Measurements from ENCODE around the gene CDH16. TPM values are rescaled to one million over a fixed set of nuclear protein-coding genes. Genes with fewer than 3 reads are reported as not detected.
A peak's percentile ranks its signal among the peaks of the same experiment; 100 is the strongest.

The CDH16 gene
- total RNA-seq, 4 donors from 2014 or later = 11.3 to 19.5 (median 15.4) TPM; not detected in 1

DNA sequence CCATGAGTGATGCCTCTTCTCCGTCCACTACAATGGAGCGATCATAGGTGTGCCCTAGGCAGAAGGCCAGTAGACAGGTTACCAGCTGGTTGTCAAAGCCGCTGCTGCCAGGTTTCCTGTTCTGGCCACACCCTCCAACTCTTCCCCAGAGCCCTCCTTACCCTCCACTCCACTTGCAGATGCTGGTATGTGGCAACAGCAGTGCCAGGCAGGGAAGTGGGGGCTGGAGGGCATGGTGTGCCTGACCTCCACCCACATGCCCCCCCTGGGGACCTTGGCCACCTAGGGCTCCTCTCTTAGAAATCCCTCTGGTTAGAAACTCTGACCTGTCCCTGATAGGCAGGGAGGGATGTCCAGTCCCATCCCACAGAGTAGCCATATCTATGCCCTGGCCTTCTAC lies 5.2 kb upstream of the CDH16 start:
- Histone ChIP-seq H3K4me1 (peaks cover 0 to 44% (median 8%) of the 10 kb centered on the region in 4 donors), H3K36me3 (no peaks in the 10 kb centered on the region), H3K4me3 (peak overlapping the region in 2 of 4 donors; percentile 0 to 59), H3K27me3 (no peaks in the 10 kb centered on the region), H3K9me3 (no peaks in the 10 kb centered on the region), H3K27ac (peak overlapping the region in 3 of 4 donors; percentile 19 to 81 (median 38))
- TF ChIP-seq POLR2A (IDR thresholded peaks at IDR 0.05) (no peak), CTCF (IDR thresholded peaks at IDR 0.05) (no peak)
- no peak for DNase-seq

DNA sequence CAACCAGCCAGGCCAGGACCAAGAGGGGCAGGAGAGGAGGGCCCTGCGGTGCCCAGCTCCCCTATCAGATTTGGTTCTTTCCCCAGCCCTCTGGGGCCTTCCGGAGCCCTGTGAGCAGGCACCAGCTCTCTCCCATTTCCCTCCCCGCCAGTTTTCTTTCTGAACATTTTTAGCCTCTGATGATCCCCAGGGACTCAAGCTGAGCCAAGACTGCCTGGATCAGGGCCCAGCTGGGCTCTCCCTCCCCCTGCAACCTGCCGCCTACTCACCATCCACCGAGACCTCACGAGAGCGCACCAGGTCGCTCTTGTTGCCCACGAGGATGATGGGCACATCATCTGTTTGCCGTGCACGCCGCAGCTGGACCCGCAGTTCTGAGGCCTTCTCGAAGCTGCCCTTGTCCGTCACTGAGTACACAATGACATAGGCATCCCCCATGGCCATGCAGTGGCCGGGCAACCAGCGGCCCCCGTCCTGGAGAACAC lies 4.6 kb upstream of the CDH16 start:
- no peaks in the 10 kb centered on the region for H3K27me3 ChIP-seq
- no peak for DNase-seq
- peak overlapping the region in 3 of 4 donors; percentile 23 to 81 (median 38) for H3K27ac ChIP-seq
- H3K4me3 ChIP-seq = peak overlapping the region in 2 of 4 donors; percentile 0 to 59
- H3K4me1 ChIP-seq = peaks cover 0 to 40% (median 8%) of the 10 kb centered on the region in 4 donors
- no peaks in the 10 kb centered on the region for H3K9me3 ChIP-seq
- no peaks in the 10 kb centered on the region for H3K36me3 ChIP-seq
- TF ChIP-seq CTCF (IDR thresholded peaks at IDR 0.05) (no peak), POLR2A (IDR thresholded peaks at IDR 0.05) (no peak)

DNA sequence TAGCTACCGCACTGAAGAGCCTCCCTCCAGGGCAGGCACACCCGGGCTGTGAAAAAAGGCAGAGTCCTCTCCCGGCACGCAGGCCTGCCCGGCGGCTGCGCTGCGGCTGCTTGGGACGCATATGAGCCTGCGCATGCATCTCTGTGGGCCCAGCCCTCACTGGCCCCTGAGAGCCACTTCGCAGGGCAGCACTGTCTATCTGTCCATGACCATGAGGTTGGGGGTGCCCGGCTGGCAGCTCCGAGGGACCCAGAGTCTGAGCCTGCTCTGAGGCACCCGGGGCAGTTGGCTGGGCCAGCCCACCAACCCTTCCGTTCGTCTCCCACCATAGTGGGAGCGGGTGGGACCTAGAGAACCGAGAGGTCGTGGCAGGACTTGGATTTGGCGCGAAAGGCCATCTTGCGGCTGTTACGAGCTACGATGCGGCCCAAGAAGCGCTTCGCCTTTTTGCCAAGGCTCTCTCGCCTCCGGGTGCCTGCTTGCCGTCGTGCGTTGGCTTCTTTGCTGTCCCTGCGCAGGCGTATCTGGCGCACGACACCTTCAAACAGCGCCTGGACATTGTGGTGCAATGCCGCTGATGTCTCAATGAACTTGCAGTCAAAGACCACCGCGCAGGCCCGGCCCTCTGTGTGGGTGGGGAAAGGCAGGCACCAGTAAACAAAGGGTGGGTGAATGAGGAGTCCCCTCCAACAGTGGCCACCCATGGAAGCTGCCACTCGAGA lies 3.2 kb upstream of the CDH16 start:
- Histone ChIP-seq H3K27me3 (no peaks in the 10 kb centered on the region), H3K9me3 (no peaks in the 10 kb centered on the region), H3K4me3 (no peak overlapping the region), H3K4me1 (peaks cover 0 to 40% (median 8%) of the 10 kb centered on the region in 4 donors), H3K36me3 (no peaks in the 10 kb centered on the region), H3K27ac (peak overlapping the region in 1 of 4 donors; percentile 11)
- DNase-seq = no peak
- TF ChIP-seq POLR2A (IDR thresholded peaks at IDR 0.05) (no peak), CTCF (IDR thresholded peaks at IDR 0.05) (no peak)

DNA sequence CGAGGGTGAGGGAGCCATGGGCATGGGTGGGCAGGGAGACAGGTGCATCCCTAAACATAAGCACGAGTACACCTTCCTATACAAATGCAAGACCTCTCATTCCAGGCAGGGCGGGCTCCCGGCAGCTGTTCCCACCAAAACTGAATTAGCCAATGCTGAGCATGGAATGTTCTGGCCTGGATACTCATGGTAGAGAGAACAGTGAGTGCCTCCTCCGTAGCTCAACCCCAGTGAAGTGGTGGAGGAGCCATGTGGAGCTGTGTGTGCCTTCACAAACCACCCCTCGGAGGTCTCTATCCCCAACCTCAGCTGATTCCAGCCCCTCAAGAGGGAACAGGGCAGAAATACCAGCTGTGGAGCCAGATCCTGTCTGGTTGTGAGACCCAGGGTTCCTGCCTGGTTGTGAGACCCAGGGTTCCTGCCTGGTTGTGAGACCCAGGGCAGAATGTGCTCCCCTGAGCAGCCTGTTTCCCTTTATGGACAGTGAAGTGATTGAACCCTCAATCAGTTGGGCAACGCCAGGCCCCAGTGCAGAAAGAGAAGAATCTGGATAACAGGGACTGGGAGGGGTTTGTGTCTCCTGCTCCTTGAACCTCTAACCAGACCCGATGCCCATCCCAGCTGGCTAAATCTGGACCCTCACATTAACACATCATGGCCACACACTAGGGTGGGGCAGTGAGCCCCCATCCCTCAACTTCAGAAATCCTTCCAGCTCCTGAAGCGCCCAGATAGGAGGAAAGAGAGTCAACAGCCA lies 2.4 kb upstream of the CDH16 start:
- Histone ChIP-seq H3K27me3 (no peaks in the 10 kb centered on the region), H3K4me1 (peaks cover 0 to 40% (median 8%) of the 10 kb centered on the region in 4 donors), H3K9me3 (no peaks in the 10 kb centered on the region), H3K4me3 (no peak overlapping the region), H3K36me3 (no peaks in the 10 kb centered on the region), H3K27ac (peak overlapping the region in 1 of 4 donors; percentile 11)
- no peak for DNase-seq
- TF ChIP-seq CTCF (IDR thresholded peaks at IDR 0.05) (no peak), POLR2A (IDR thresholded peaks at IDR 0.05) (no peak)

DNA sequence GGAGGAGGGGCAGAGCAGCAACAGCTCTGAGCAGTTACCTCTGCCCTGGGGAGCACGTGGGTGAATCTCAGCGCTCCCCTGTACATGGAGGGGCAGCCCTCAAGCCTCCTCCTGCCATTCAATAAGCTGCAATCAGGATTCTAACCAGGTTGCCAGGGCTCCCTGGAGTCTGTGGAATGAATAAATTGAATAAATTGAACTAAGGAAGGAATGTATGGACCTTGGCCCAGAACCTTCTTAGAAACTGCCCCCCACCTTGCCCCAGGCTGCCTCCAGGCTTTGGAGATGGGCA lies 1.6 kb upstream of the CDH16 start:
- Histone ChIP-seq H3K9me3 (no peaks in the 10 kb centered on the region), H3K4me3 (no peak overlapping the region), H3K36me3 (no peaks in the 10 kb centered on the region), H3K4me1 (peaks cover 0 to 36% (median 5%) of the 10 kb centered on the region in 4 donors), H3K27me3 (no peaks in the 10 kb centered on the region), H3K27ac (no peak overlapping the region)
- TF ChIP-seq CTCF (IDR thresholded peaks at IDR 0.05) (no peak), POLR2A (IDR thresholded peaks at IDR 0.05) (no peak)
- no peak for DNase-seq
